Testis (tissue), 3 donors: Measurements from ENCODE around the gene RCAN2. TPM values are rescaled to one million over a fixed set of nuclear protein-coding genes. Genes with fewer than 3 reads are reported as not detected.
"Not testable (repeated sequence)": the region's sequence is repeated elsewhere in the genome, so short reads cannot be mapped to it uniquely, and the experiment has no call there.

ENCODE experiments used
- DNase-seq: peaks from one replicate; pipeline ENCODE4 v3.0.0-alpha.2; 2019
- H3K27ac ChIP-seq, 2 donors: fragments of 200-600 bp; sonication (generic); one replicate each; pipeline ENCODE4 v1.5.1; 2019
- H3K27me3 ChIP-seq: fragments of 200-600 bp; sonication (generic); one replicate; pipeline ENCODE4 v1.5.1; 2019
- H3K36me3 ChIP-seq: fragments of 200-600 bp; sonication (generic); one replicate; pipeline ENCODE4 v1.5.1; 2017; ENCODE audit warnings: low read depth; ENCODE audit errors: missing control alignments
- H3K4me1 ChIP-seq: fragments of 200-600 bp; sonication (generic); one replicate; pipeline ENCODE4 v1.5.1; 2019
- H3K4me3 ChIP-seq, 2 donors: fragments of 200-600 bp; sonication (generic); one replicate each; pipeline ENCODE4 v1.5.1; 2017 to 2019
- H3K9me3 ChIP-seq: fragments of 200-600 bp; sonication (generic); one replicate; pipeline ENCODE4 v1.5.1; 2017
- CTCF ChIP-seq, 3 experiments: fragments of 450-650 bp in 2 of 3; fragments of 200-600 bp in 1 of 3; sonication (generic) in 1 of 3; IDR thresholded peaks; one replicate each; pipeline ENCODE4 v1.5.1; 2016 to 2019; ENCODE audit warnings: antibody characterized with exemption in 3 of 3, mild to moderate bottlenecking in 2 of 3, moderate library complexity in 1 of 3
- POLR2A ChIP-seq: fragments of 450-650 bp; IDR thresholded peaks from one replicate; pipeline ENCODE4 v1.6.1; 2017; ENCODE audit warnings: antibody characterized with exemption, mild to moderate bottlenecking, moderate library complexity
- WGBS, 2 donors: methylation state at CpG; one replicate each; pipeline ENCODE4 v1.1.5; 2018; 5-methylcytosine and 5-hydroxymethylcytosine counted together
- intact Hi-C: fragments of 100-400 bp; cut with DNase I; formaldehyde crosslinking; loops from one replicate; pipeline ENCODE4 v1.15.1; 2023; ENCODE audit warnings: low total_unique reads
- polyA plus RNA-seq: library from polyadenylated mRNA; stranded (reverse); fragments of 350-450 nt; fragmentation: Illumina TruSeq; extraction: RNeasy Lipid Tissue Mini Kit (QIAGEN cat#74804); gene quantifications from one replicate; pipeline ENCODE4 v1.2.3, GENCODE V29; 2014; ENCODE audit warnings: low read depth, low replicate concordance; ENCODE audit not compliant: insufficient read depth
- total RNA-seq, 2 donors: library from RNA; depleted of rRNA; stranded (reverse); fragments of >200 nt; gene quantifications; one replicate each; pipeline ENCODE4 v1.2.3, GENCODE V29; 2016

The RCAN2 gene
- total and polyA plus RNA-seq, 3 donors from 2014 or later = 6.3 to 17.4 (median 7.1) TPM

GRCh38 chr6:46393940-46394337 lies 97.3 kb downstream of the RCAN2 start:
- WGBS, 2 donors = 66 to 81% methylated on average over 5 of the region's 5 CpGs
- H3K4me1 ChIP-seq = no peaks in the 10 kb centered on the region
- no peak overlapping the region for H3K27ac ChIP-seq
- intact Hi-C loops = no loop called here
- H3K4me3 ChIP-seq = no peak overlapping the region
- TF ChIP-seq CTCF (IDR thresholded peaks at IDR 0.05) = no peak
- TF ChIP-seq POLR2A = no peak
- no peaks in the 10 kb centered on the region for H3K9me3 ChIP-seq
- no peaks in the 10 kb centered on the region for H3K36me3 ChIP-seq
- H3K27me3 ChIP-seq = no peaks in the 10 kb centered on the region
- DNase-seq = no peak

- H3K9me3 ChIP-seq = no peaks in the 10 kb centered on the region
- no peak overlapping the region for H3K27ac ChIP-seq
- intact Hi-C loops = no loop called here
- no peaks in the 10 kb centered on the region for H3K4me1 ChIP-seq
- TF ChIP-seq CTCF (IDR thresholded peaks at IDR 0.05) (no peak), POLR2A (no peak)
- no peak overlapping the region for H3K4me3 ChIP-seq
- no peaks in the 10 kb centered on the region for H3K27me3 ChIP-seq
- WGBS, 2 donors = 86 to 91% methylated on average over 2 of the region's 2 CpGs
- no peak for DNase-seq
- H3K36me3 ChIP-seq = no peaks in the 10 kb centered on the region
Observed at GRCh38 chr6:46393161-46393939, 97.9 kb downstream of the RCAN2 start.

DNA sequence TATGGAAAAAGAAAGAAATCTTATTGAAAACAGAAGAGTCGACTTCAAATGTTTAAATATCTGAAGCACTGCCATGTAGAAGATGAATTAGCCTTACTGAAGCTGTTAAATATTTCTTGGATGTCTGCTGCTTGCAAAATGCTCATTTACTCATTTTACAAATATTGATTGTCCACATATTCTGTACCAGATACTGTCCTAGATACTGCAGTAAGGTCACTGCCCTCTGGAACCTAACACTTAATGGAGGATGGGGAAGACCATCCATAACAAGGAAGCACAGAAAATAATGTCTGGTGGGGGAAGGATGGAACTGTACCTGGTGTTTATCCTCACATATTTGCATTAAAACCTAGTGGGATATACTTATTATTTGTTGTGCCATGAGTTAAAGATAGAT lies 99.0 kb downstream of the RCAN2 start:
- Histone ChIP-seq H3K9me3 (no peaks in the 10 kb centered on the region), H3K36me3 (no peaks in the 10 kb centered on the region), H3K4me3 (no peak overlapping the region), H3K27ac (no peak overlapping the region), H3K27me3 (no peaks in the 10 kb centered on the region), H3K4me1 (no peaks in the 10 kb centered on the region)
- 76 to 79% methylated on average over 1 of the region's 1 CpG for WGBS, 2 donors
- intact Hi-C loops = no loop called here
- TF ChIP-seq CTCF (IDR thresholded peaks at IDR 0.05) = no peak
- no peak for TF ChIP-seq POLR2A
- DNase-seq = no peak

- TF ChIP-seq CTCF (IDR thresholded peaks at IDR 0.05) (no peak), POLR2A (no peak)
- no peaks in the 10 kb centered on the region for H3K36me3 ChIP-seq
- intact Hi-C loops = no loop called here
- no peak for DNase-seq
- H3K4me3 ChIP-seq = no peak overlapping the region
- no peaks in the 10 kb centered on the region for H3K4me1 ChIP-seq
- H3K27ac ChIP-seq = no peak overlapping the region
- 81 to 87% methylated on average over 4 of the region's 4 CpGs for WGBS, 2 donors
- no peaks in the 10 kb centered on the region for H3K27me3 ChIP-seq
- H3K9me3 ChIP-seq = no peaks in the 10 kb centered on the region
Observed at GRCh38 chr6:46390153-46390876, 100.9 kb downstream of the RCAN2 start.

DNA sequence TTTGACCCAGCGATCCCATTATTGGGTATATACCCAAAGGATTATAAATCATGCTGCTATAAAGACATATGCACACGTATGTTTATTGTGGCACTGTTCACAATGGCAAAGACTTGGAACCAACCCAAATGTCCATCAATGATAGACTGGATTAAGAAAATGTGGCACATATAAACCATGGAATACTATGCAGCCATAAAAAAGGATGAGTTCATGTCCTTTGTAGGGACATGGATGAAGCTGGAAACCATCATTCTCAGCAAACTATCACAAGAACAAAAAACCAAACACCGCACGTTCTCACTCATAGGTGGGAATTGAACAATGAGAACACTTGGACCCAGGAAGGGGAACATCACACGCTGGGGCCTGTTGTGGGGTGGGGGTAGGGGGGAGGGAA lies 103.5 kb downstream of the RCAN2 start:
- H3K9me3 ChIP-seq, H3K36me3 ChIP-seq, H3K4me3 ChIP-seq, H3K27me3 ChIP-seq, DNase-seq, H3K27ac ChIP-seq, intact Hi-C loops, H3K4me1 ChIP-seq: not testable (repeated sequence)
- 94 to 96% methylated on average over 5 of the region's 5 CpGs for WGBS, 2 donors
